ENCODE results near the gene TPCN1. TPM values are rescaled to one million over a fixed set of nuclear protein-coding genes. Genes with fewer than 3 reads are reported as not detected.

TPCN1 gene
- total RNA-seq, 1 experiment from 2014 or later = 32.7 TPM

- Mint-ChIP-seq H3K36me3 (peaks cover 28% of the 10 kb centered on the region), H3K4me3 (peak overlapping the region; percentile 88), H3K27me3 (ENCODE audit: low read depth) (no peaks in the 10 kb centered on the region), H3K9me3 (no peaks in the 10 kb centered on the region), H3K27ac (no peak overlapping the region), H3K4me1 (peaks cover 19% of the 10 kb centered on the region)
- ChIA-PET CTCF (interaction anchor here (0.6 to 2.8 kb wide), 4 partner anchors 12 to 239 kb away, joined by 3 to 11 read pairs (median 6); partner anchors contain the start of gene RASAL1), POLR2A (interaction anchor here (0.8 kb wide), 1 partner anchor 25 kb away, joined by 3 read pairs; no protein-coding TSS in a partner anchor)
- no peak for ATAC-seq
- TF ChIP-seq NR3C1 (CRISPR knock-in tag; conservative IDR thresholded peaks at IDR 0.05; ENCODE audit: low read depth) (no peak), ATF3 (CRISPR knock-in tag; conservative IDR thresholded peaks at IDR 0.05) (no peak), GABPB1 (CRISPR knock-in tag; IDR thresholded peaks at IDR 0.05) (no peak), CREM (CRISPR knock-in tag; IDR thresholded peaks at IDR 0.05) (no peak), ZNF425 (CRISPR knock-in tag; conservative IDR thresholded peaks at IDR 0.05) (no peak), ZNF138 (CRISPR knock-in tag; conservative IDR thresholded peaks at IDR 0.05) (no peak), TCF7 (CRISPR knock-in tag; IDR thresholded peaks at IDR 0.05; ENCODE audit: low read depth) (no peak), RELA (CRISPR knock-in tag; IDR thresholded peaks at IDR 0.05; ENCODE audit: borderline replicate concordance) (no peak), CDX4 (CRISPR knock-in tag; IDR thresholded peaks at IDR 0.05; ENCODE audit: borderline replicate concordance) (no peak), HMGA2 (CRISPR knock-in tag; IDR thresholded peaks at IDR 0.05) (no peak), ETV6 (CRISPR knock-in tag; IDR thresholded peaks at IDR 0.05) (no peak)
- DNase-seq (ENCODE audit: low spot score) = no peak
These were observed 34.5 kb upstream of the TPCN1 start for GRCh38 chr12:113186666-113187325.

GRCh38 chr12:113189361-113189760 lies 31.9 kb upstream of the TPCN1 start:
- peaks cover 19% of the 10 kb centered on the region for H3K4me1 Mint-ChIP-seq
- ChIA-PET POLR2A (interaction anchor here (0.6 to 0.7 kb wide), 2 partner anchors 14 to 484 kb away, joined by 3 to 6 read pairs; no protein-coding TSS in a partner anchor), CTCF (no interaction called here)
- peak overlapping the region; percentile 72; the same call in 1 of the 2 replicates for H3K27ac Mint-ChIP-seq
- peaks cover 33% of the 10 kb centered on the region for H3K36me3 Mint-ChIP-seq
- TF ChIP-seq E2F1 (CRISPR knock-in tag; IDR thresholded peaks at IDR 0.05) = no peak
- no peak for TF ChIP-seq ZNF138 (CRISPR knock-in tag; conservative IDR thresholded peaks at IDR 0.05)
- TF ChIP-seq NR3C1 (CRISPR knock-in tag; conservative IDR thresholded peaks at IDR 0.05; ENCODE audit: low read depth) = no peak
- no peak for TF ChIP-seq CDX4 (CRISPR knock-in tag; IDR thresholded peaks at IDR 0.05; ENCODE audit: borderline replicate concordance)
- no peak for TF ChIP-seq TP53 (CRISPR knock-in tag; IDR thresholded peaks at IDR 0.05)
- no peak for TF ChIP-seq ATF1 (CRISPR knock-in tag; IDR thresholded peaks at IDR 0.05)
- TF ChIP-seq AR (CRISPR knock-in tag; IDR thresholded peaks at IDR 0.05) = no peak
- no peak for TF ChIP-seq MAX (CRISPR knock-in tag; IDR thresholded peaks at IDR 0.05)
- TF ChIP-seq MYBL2 (CRISPR knock-in tag; IDR thresholded peaks at IDR 0.05) = no peak
- TF ChIP-seq ZNF263 (CRISPR knock-in tag; IDR thresholded peaks at IDR 0.05; ENCODE audit: low read depth) = no peak
- TF ChIP-seq KAT7 (CRISPR knock-in tag; IDR thresholded peaks at IDR 0.05; ENCODE audit: borderline replicate concordance) = no peak
- TF ChIP-seq RELA (CRISPR knock-in tag; IDR thresholded peaks at IDR 0.05; ENCODE audit: borderline replicate concordance) = no peak
- TF ChIP-seq CBFB (CRISPR knock-in tag; IDR thresholded peaks at IDR 0.05; ENCODE audit: low read depth) = no peak
- no peak for TF ChIP-seq ERG (CRISPR knock-in tag; IDR thresholded peaks at IDR 0.05)
- DNase-seq (ENCODE audit: low spot score) (no peak), ATAC-seq (no peak)
- no peak overlapping the region for H3K4me3 Mint-ChIP-seq
- H3K9me3 Mint-ChIP-seq = no peaks in the 10 kb centered on the region
- H3K27me3 Mint-ChIP-seq (ENCODE audit: low read depth) = no peaks in the 10 kb centered on the region
